GM18868 (cell line): ENCODE results near the gene MLLT10.
A peak's percentile ranks its signal among the peaks of the same experiment; 100 is the strongest.

Experiments used
- ATAC-seq: cut with Tn5 transposase; IDR thresholded peaks from one replicate; pipeline ENCODE4 v1.9.1; 2021; ENCODE audit warnings: mild to moderate bottlenecking, moderate library complexity; ENCODE audit not compliant: unreplicated experiment

MLLT10 gene

GRCh38 chr10:21533467-21534279, at the start of gene MLLT10:
MLLT10 (plus strand) TSS chr10:21534232; CDS start chr10:21534645, 413 bp downstream.
- ATAC-seq: peak; percentile 89

GRCh38 chr10:21487416-21488180, 46.4 kb upstream of the MLLT10 start:
- ATAC-seq: no peak

- ATAC-seq: no peak
These were observed 45.6 kb upstream of the MLLT10 start for GRCh38 chr10:21488246-21488956.

- no peak for ATAC-seq
These were observed 45.0 kb upstream of the MLLT10 start for GRCh38 chr10:21488957-21489446.

- ATAC-seq: no peak
These were observed 43.9 kb upstream of the MLLT10 start for GRCh38 chr10:21490028-21490710.

GRCh38 chr10:21490711-21491105, 43.3 kb upstream of the MLLT10 start:
- no peak for ATAC-seq

- ATAC-seq: no peak
These were observed 41.6 kb upstream of the MLLT10 start for GRCh38 chr10:21492421-21492820.

- no peak for ATAC-seq
These were observed 40.2 kb upstream of the MLLT10 start for GRCh38 chr10:21493784-21494183.

- ATAC-seq: peak; percentile 29
These were observed 39.6 kb upstream of the MLLT10 start for GRCh38 chr10:21494191-21495001.

- no peak for ATAC-seq
These were observed 38.9 kb upstream of the MLLT10 start for GRCh38 chr10:21495002-21495751.

GRCh38 chr10:21495752-21496342, 38.2 kb upstream of the MLLT10 start:
- ATAC-seq: peak; percentile 74

GRCh38 chr10:21496343-21497176, 37.5 kb upstream of the MLLT10 start:
- ATAC-seq: peak; percentile 52

- ATAC-seq: no peak
These were observed 36.7 kb upstream of the MLLT10 start for GRCh38 chr10:21497177-21497807.

- ATAC-seq: no peak
These were observed 35.7 kb upstream of the MLLT10 start for GRCh38 chr10:21498377-21498776.

- no peak for ATAC-seq
These were observed 35.0 kb upstream of the MLLT10 start for GRCh38 chr10:21498986-21499385.

GRCh38 chr10:21499701-21500577, 34.1 kb upstream of the MLLT10 start:
- ATAC-seq: no peak

- ATAC-seq: no peak
These were observed 33.5 kb upstream of the MLLT10 start for GRCh38 chr10:21500578-21500910.
